ENCODE data around the gene EIF1AD. TPM values are rescaled to one million over a fixed set of nuclear protein-coding genes. Genes with fewer than 3 reads are reported as not detected.
"Not testable (repeated sequence)": the region's sequence is repeated elsewhere in the genome, so short reads cannot be mapped to it uniquely, and the experiment has no call there.

EIF1AD gene
- total RNA-seq, 1 donor from 2014 or later, result 19.7 TPM

GRCh38 chr11:65953471-65953870, 48.5 kb downstream of the EIF1AD start:
- intact Hi-C loops (cut with micrococcal nuclease), result no loop called here
- TF ChIP-seq CTCF (IDR thresholded peaks at IDR 0.05; ENCODE audit: borderline replicate concordance), result no peak
- Histone ChIP-seq H3K9me3 (replicated peaks) (no peaks in the 10 kb centered on the region), H3K4me1 (no peaks in the 10 kb centered on the region), H3K36me3 (no peaks in the 10 kb centered on the region), H3K27ac (replicated peaks) (no peak overlapping the region), H3K4me3 (no peak overlapping the region), H3K27me3 (ENCODE audit: low read depth) (peaks cover 43% of the 10 kb centered on the region)
- no peak for DNase-seq

GRCh38 chr11:65952052-65952521, 49.9 kb downstream of the EIF1AD start:
- H3K27me3 ChIP-seq (ENCODE audit: low read depth), result peaks cover 53% of the 10 kb centered on the region
- H3K4me1 ChIP-seq, result no peaks in the 10 kb centered on the region
- no peak for TF ChIP-seq CTCF (IDR thresholded peaks at IDR 0.05; ENCODE audit: borderline replicate concordance)
- H3K27ac ChIP-seq (replicated peaks), result no peak overlapping the region
- H3K36me3 ChIP-seq, result no peaks in the 10 kb centered on the region
- intact Hi-C loops (cut with micrococcal nuclease), result no loop called here
- no peak overlapping the region for H3K4me3 ChIP-seq
- no peaks in the 10 kb centered on the region for H3K9me3 ChIP-seq (replicated peaks)
- DNase-seq, result no peak

- DNase-seq; H3K4me1 ChIP-seq; H3K4me3 ChIP-seq; H3K9me3 ChIP-seq (replicated peaks); H3K36me3 ChIP-seq; intact Hi-C loops (cut with micrococcal nuclease); H3K27ac ChIP-seq (replicated peaks): not testable (repeated sequence)
- peaks cover 57% of the 10 kb centered on the region for H3K27me3 ChIP-seq (ENCODE audit: low read depth)
These were observed 50.3 kb downstream of the EIF1AD start for GRCh38 chr11:65951641-65952040.

- H3K4me3 ChIP-seq; DNase-seq; intact Hi-C loops (cut with micrococcal nuclease); H3K27ac ChIP-seq (replicated peaks); H3K9me3 ChIP-seq (replicated peaks); H3K4me1 ChIP-seq; H3K36me3 ChIP-seq: not testable (repeated sequence)
- H3K27me3 ChIP-seq (ENCODE audit: low read depth), result peaks cover 53% of the 10 kb centered on the region
These were observed 51.2 kb downstream of the EIF1AD start for GRCh38 chr11:65950711-65951110.

- intact Hi-C loops (cut with micrococcal nuclease), result no loop called here
- Histone ChIP-seq H3K27me3 (ENCODE audit: low read depth) (peaks cover 27% of the 10 kb centered on the region), H3K4me1 (no peaks in the 10 kb centered on the region), H3K36me3 (no peaks in the 10 kb centered on the region), H3K4me3 (no peak overlapping the region), H3K27ac (replicated peaks) (no peak overlapping the region), H3K9me3 (replicated peaks) (no peaks in the 10 kb centered on the region)
- no peak for TF ChIP-seq CTCF (IDR thresholded peaks at IDR 0.05; ENCODE audit: borderline replicate concordance)
- no peak for DNase-seq
These were observed 54.3 kb downstream of the EIF1AD start for GRCh38 chr11:65947603-65948125.

- H3K9me3 ChIP-seq (replicated peaks), result no peaks in the 10 kb centered on the region
- no peak overlapping the region for H3K4me3 ChIP-seq
- peaks cover 27% of the 10 kb centered on the region for H3K27me3 ChIP-seq (ENCODE audit: low read depth)
- H3K27ac ChIP-seq (replicated peaks), result no peak overlapping the region
- TF ChIP-seq CTCF (IDR thresholded peaks at IDR 0.05; ENCODE audit: borderline replicate concordance), result no peak
- no peaks in the 10 kb centered on the region for H3K36me3 ChIP-seq
- DNase-seq, result no peak
- intact Hi-C loops (cut with micrococcal nuclease), result no loop called here
- no peaks in the 10 kb centered on the region for H3K4me1 ChIP-seq
These were observed 54.8 kb downstream of the EIF1AD start for GRCh38 chr11:65947133-65947532.

Measured in left ventricle myocardium inferior (tissue), 1 donor.